Peyer's patch (tissue), 4 donors: Measurements from ENCODE around the gene AFTPH.

Experiments
- CTCF ChIP-seq, 6 experiments: fragments of 450-650 bp in 4 of 6; fragments of 200-600 bp in 2 of 6; sonication (generic) in 1 of 6; IDR thresholded peaks; one replicate each; pipeline ENCODE4 v1.5.1; 2017 to 2019; ENCODE audit warnings: antibody characterized with exemption in 6 of 6, mild to moderate bottlenecking in 3 of 6, moderate library complexity in 1 of 6
- POLR2A ChIP-seq, 2 donors: fragments of 450-650 bp; IDR thresholded peaks; one replicate each; pipeline ENCODE4 v1.5.1; 2017; ENCODE audit warnings: antibody characterized with exemption in 2 of 2, mild to moderate bottlenecking in 2 of 2, moderate library complexity in 2 of 2

DNA sequence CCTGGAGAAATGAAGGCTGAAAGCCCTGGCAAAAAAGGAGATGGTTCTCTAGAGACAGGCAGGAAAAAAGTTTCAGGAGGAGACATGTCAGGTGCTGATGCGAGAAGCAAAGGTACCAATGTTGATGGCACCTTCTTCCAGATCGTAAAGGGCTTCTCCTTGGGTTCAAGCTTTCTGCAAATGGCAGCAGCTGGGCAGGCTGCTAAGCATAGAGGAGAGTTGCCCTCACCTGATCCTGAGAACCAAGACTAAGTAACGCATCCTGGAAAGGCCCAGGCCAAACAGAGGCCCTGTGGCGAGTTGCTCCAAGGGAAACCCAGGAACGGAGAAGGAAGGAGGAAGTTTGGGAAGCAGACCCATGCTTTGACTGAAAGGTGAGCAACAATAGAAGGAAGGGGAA, 23.6 kb upstream of the AFTPH start:
- TF ChIP-seq CTCF (IDR thresholded peaks at IDR 0.05): no peak
- no peak for TF ChIP-seq POLR2A (IDR thresholded peaks at IDR 0.05)
